HepG2 (cell line): ENCODE measurements around the gene TMEM269. TPM values are rescaled to one million over a fixed set of nuclear protein-coding genes. Genes with fewer than 3 reads are reported as not detected.

Source experiments
- ATAC-seq: fragments of 200-7000 bp; cut with Tn5 transposase; 3 replicates; pipeline ENCODE4 v1.9.1; 2020; ENCODE audit warnings: mild to moderate bottlenecking, moderate library complexity
- BruUV-seq: library from RNA; stranded (reverse); fragments of 400-500 nt; replicated peaks from 2 replicates; lab custom pipeline; 2021; lab: Mats Ljungman, UMichigan
- CTCF ChIA-PET: fragments of 300-600 bp; formaldehyde crosslinking; extraction: SDS; loops from one replicate; lab custom pipeline; 2021; ENCODE audit warnings: low total read pairs, inconsistent platforms, low intra/inter-chr PET ratio; lab: Yijun Ruan, JAX
- POLR2A ChIA-PET: fragments of 350-600 bp; sonication (Branson Sonifier 250); formaldehyde crosslinking; loops from one replicate; lab custom pipeline; 2020; ENCODE audit warnings: antibody characterized with exemption, inconsistent platforms; lab: Yijun Ruan, JAX
- DNase-seq: peaks from one replicate; pipeline ENCODE4 v3.0.0-alpha.2; 2015; ENCODE audit warnings: low spot score
- FAIRE-seq: peaks from 3 replicates; lab custom pipeline; 2011; peaks lifted over from hg19 to GRCh38; lab: Jason Lieb, UNC
- H2AFZ ChIP-seq: one replicate; pipeline ENCODE4 v1.6.1; 2011; ENCODE audit warnings: low read length, inconsistent platforms
- H3K27ac ChIP-seq: fragments of 300-600 bp; 3 replicates; pipeline ENCODE4 v1.8.0; 2011; ENCODE audit warnings: mixed run types, mild to moderate bottlenecking, mixed read lengths, low read length, inconsistent platforms; ENCODE audit not compliant: insufficient read depth; ENCODE audit errors: extremely low read length
- H3K27me3 ChIP-seq, 2 experiments: fragments of 200-600 bp in 1 of 2; 2 replicates in 1 of 2; 3 replicates in 1 of 2; pipeline versions ENCODE4 v1.6.0 to v1.8.0; 2011; ENCODE audit warnings: low read length in 2 of 2, mild to moderate bottlenecking in 2 of 2, moderate library complexity in 2 of 2, inconsistent platforms in 1 of 2; ENCODE audit not compliant: insufficient read depth in 2 of 2, control insufficient read depth in 1 of 2
- H3K36me3 ChIP-seq, 2 experiments: fragments of 200-600 bp in 1 of 2; replicated peaks in 1 of 2; 2 replicates in 1 of 2; 3 replicates in 1 of 2; pipeline versions ENCODE4 v1.5.1 to v1.8.0; 2011; ENCODE audit warnings: low read length in 2 of 2, inconsistent platforms in 1 of 2; ENCODE audit not compliant: insufficient read depth in 2 of 2, control insufficient read depth in 1 of 2
- H3K4me1 ChIP-seq: 2 replicates; pipeline ENCODE4 v1.5.1; 2012; ENCODE audit warnings: low read length, inconsistent platforms; ENCODE audit not compliant: insufficient read depth
- H3K4me2 ChIP-seq: 2 replicates; pipeline ENCODE4 v1.6.0; 2011; ENCODE audit warnings: low read depth, low read length, inconsistent platforms
- H3K4me3 ChIP-seq, 3 experiments: fragments of 200-600 bp in 1 of 3; sonication (generic), shearing (Covaris generic) in 1 of 3; replicated peaks in 1 of 3; 2 replicates each; pipeline ENCODE4 v1.5.1; 2011 to 2016; ENCODE audit warnings: low read length in 3 of 3, inconsistent platforms in 2 of 3, low read depth in 2 of 3, mild to moderate bottlenecking in 2 of 3, control low read depth in 1 of 3, mixed read lengths in 1 of 3; ENCODE audit not compliant: insufficient read depth in 1 of 3
- H3K79me2 ChIP-seq: one replicate; pipeline ENCODE4 v1.6.1; 2011; ENCODE audit warnings: low read length, inconsistent platforms; ENCODE audit not compliant: insufficient read depth
- H3K9ac ChIP-seq: 2 replicates; pipeline ENCODE4 v1.6.0; 2011; ENCODE audit warnings: mild to moderate bottlenecking, low read depth, low read length, inconsistent platforms; ENCODE audit not compliant: insufficient read depth
- H3K9me3 ChIP-seq: 2 replicates; pipeline ENCODE4 v1.5.1; 2012; ENCODE audit warnings: mild to moderate bottlenecking, low read length
- H4K20me1 ChIP-seq: 2 replicates; pipeline ENCODE4 v1.6.0; 2011; ENCODE audit warnings: inconsistent platforms, mild to moderate bottlenecking, low read length, moderate library complexity; ENCODE audit not compliant: insufficient read depth
- ARNT ChIP-seq: fragments of 450-650 bp; IDR thresholded peaks from 2 replicates; pipeline ENCODE4 v1.6.1; 2017
- ASH2L ChIP-seq: fragments of 300-600, 200-600 bp; sonication (generic); IDR thresholded peaks from 2 replicates; pipeline ENCODE4 v1.7.0; 2017; ENCODE audit warnings: low read depth, mild to moderate bottlenecking, moderate library complexity, mixed read lengths, low read length; ENCODE audit not compliant: insufficient read length
- BRD4 ChIP-seq: sonication (generic); formaldehyde crosslinking; IDR thresholded peaks from 2 replicates; pipeline ENCODE4 v1.4.0; 2020; ENCODE audit warnings: missing genetic modification reagents
- HOXA3 ChIP-seq: sonication (generic); formaldehyde crosslinking; IDR thresholded peaks from 2 replicates; pipeline ENCODE4 v1.5.0; 2020; ENCODE audit warnings: missing genetic modification reagents
- KLF12 ChIP-seq: sonication (generic); formaldehyde crosslinking; IDR thresholded peaks from 2 replicates; pipeline ENCODE4 v1.4.0; 2020; ENCODE audit warnings: missing genetic modification reagents, borderline replicate concordance
- MLLT10 ChIP-seq: sonication (generic); formaldehyde crosslinking; IDR thresholded peaks from 2 replicates; pipeline ENCODE4 v1.4.0; 2020; ENCODE audit warnings: missing genetic modification reagents
- ZFAT ChIP-seq: sonication (generic); formaldehyde crosslinking; conservative IDR thresholded peaks from 2 replicates; pipeline ENCODE4 v1.8.1; 2023; ENCODE audit warnings: missing genetic modification reagents, inconsistent platforms
- ZFP36 ChIP-seq: fragments of 150-350 bp; IDR thresholded peaks from 2 replicates; pipeline ENCODE4 v1.6.1; 2018; ENCODE audit warnings: borderline replicate concordance, low read length, low read depth; ENCODE audit not compliant: partially characterized antibody
- ZMYM4 ChIP-seq: sonication (generic); formaldehyde crosslinking; IDR thresholded peaks from 2 replicates; pipeline ENCODE4 v1.8.1; 2023; ENCODE audit warnings: mild to moderate bottlenecking, missing genetic modification reagents
- ZNF18 ChIP-seq: sonication (generic); formaldehyde crosslinking; IDR thresholded peaks from 2 replicates; pipeline ENCODE4 v1.8.0; 2022; ENCODE audit warnings: mild to moderate bottlenecking, missing genetic modification reagents; ENCODE audit not compliant: insufficient replicate concordance
- ZNF331 ChIP-seq: sonication (generic); formaldehyde crosslinking; IDR thresholded peaks from 2 replicates; pipeline ENCODE4 v1.4.0; 2020; ENCODE audit warnings: missing genetic modification reagents
- ZNF557 ChIP-seq: sonication (generic); formaldehyde crosslinking; IDR thresholded peaks from 2 replicates; pipeline ENCODE4 v1.4.0; 2020; ENCODE audit warnings: missing genetic modification reagents
- ZNF605 ChIP-seq: sonication (generic); formaldehyde crosslinking; IDR thresholded peaks from 2 replicates; pipeline ENCODE4 v1.8.0; 2022; ENCODE audit warnings: mild to moderate bottlenecking, missing genetic modification reagents
- ZNF674 ChIP-seq: sonication (generic); formaldehyde crosslinking; IDR thresholded peaks from 2 replicates; pipeline ENCODE4 v1.5.0; 2020; ENCODE audit warnings: low read depth, mild to moderate bottlenecking, missing genetic modification reagents
- ZNF710 ChIP-seq: sonication (generic); formaldehyde crosslinking; IDR thresholded peaks from 2 replicates; pipeline ENCODE4 v1.5.0; 2020; ENCODE audit warnings: mild to moderate bottlenecking, missing genetic modification reagents, borderline replicate concordance
- ZNF788 ChIP-seq: sonication (generic); formaldehyde crosslinking; IDR thresholded peaks from 2 replicates; pipeline ENCODE4 v1.5.0; 2020; ENCODE audit warnings: mild to moderate bottlenecking, missing genetic modification reagents, borderline replicate concordance
- ZSCAN31 ChIP-seq: sonication (generic); formaldehyde crosslinking; IDR thresholded peaks from 2 replicates; pipeline ENCODE4 v1.5.0; 2020; ENCODE audit warnings: low read depth, mild to moderate bottlenecking, missing genetic modification reagents
- ZSCAN5A ChIP-seq: sonication (generic); formaldehyde crosslinking; IDR thresholded peaks from 2 replicates; pipeline ENCODE4 v1.8.0; 2022; ENCODE audit warnings: mild to moderate bottlenecking, missing genetic modification reagents, borderline replicate concordance
- WGBS: methylation state at CpG from one replicate; pipeline ENCODE4 v1.1.6; 2017; ENCODE audit warnings: low lambda C conversion rate; 5-methylcytosine and 5-hydroxymethylcytosine counted together
- in situ Hi-C: cut with HindIII; loops from 2 replicates; pipeline ENCODE4 v1.10.0; 2017; ENCODE audit warnings: low pct_unique_long_range_greater_than_20kb; ENCODE audit not compliant: extremely low pct_ligation_motif_present
- intact Hi-C: fragments of 100-400 bp; cut with micrococcal nuclease; formaldehyde crosslinking; loops from one replicate; pipeline ENCODE4 v1.10.0; 2022; ENCODE audit not compliant: unreplicated experiment
- polyA plus RNA-seq, 8 experiments: library from polyadenylated mRNA; depleted of rRNA in 3 of 8; stranded (reverse) in 7 of 8; unstranded in 1 of 8; fragments of >200 nt; fragmentation: Illumina TruSeq in 4 of 8; extraction: Trizol in 4 of 8; gene quantifications; 2 replicates each; pipeline versions ENCODE4 v1.2.1 to v1.2.3, GENCODE V29; 2011 to 2016; ENCODE audit warnings: low read depth in 4 of 8, missing spikeins in 1 of 8, mixed read lengths in 1 of 8; ENCODE audit not compliant: insufficient read depth in 1 of 8
- total RNA-seq, 5 experiments: library from RNA; depleted of rRNA; stranded (reverse); fragments of >200 nt; fragmentation: Illumina TruSeq; extraction: Trizol; gene quantifications; 2 replicates each; pipeline ENCODE4 v1.2.3, GENCODE V29; 2016; ENCODE audit warnings: low read depth in 1 of 5

Gene TMEM269
- total and polyA plus RNA-seq, 2 of the 13 experiments (the other 11 are each of a cell fraction or from before 2014, with no cell fraction given), result 0.15 to 0.21 TPM

GRCh38 chr1:42816585-42817439 is 32.0 kb downstream of the TMEM269 start, which contains the start of the genes ERMAP and SVBP:
Gene ERMAP (plus strand): TSS chr1:42817122. CDS start chr1:42830449, 13,327 bp downstream.
Gene SVBP (minus strand): TSS chr1:42817397. CDS start chr1:42816544, 853 bp downstream.
- Histone ChIP-seq H3K36me3 (peaks cover 0 to 1% of the 10 kb centered on the region in 2 experiments; a peak in 1 of 5 replicates), H3K4me2 (peak within 1 kb of the TSS; percentile 90), H3K9ac (peak within 1 kb of the TSS; percentile 93), H3K27me3 (no peaks in the 10 kb centered on the region; a peak in 1 of 5 replicates), H3K9me3 (no peaks in the 10 kb centered on the region), H3K4me1 (peaks cover 34% of the 10 kb centered on the region), H3K79me2 (peaks cover 7% of the 10 kb centered on the region), H4K20me1 (no peaks in the 10 kb centered on the region), H3K27ac (peak within 1 kb of the TSS; percentile 100), H2AFZ (peak within 1 kb of the TSS; percentile 94), H3K4me3 (peak within 1 kb of the TSS; percentile 73 to 87 (median 84))
- WGBS, result 1% methylated on average over 10 of the region's 66 CpGs
- ChIA-PET CTCF (no interaction called here), POLR2A (interaction anchor here (0.7 to 3.1 kb wide), 6 partner anchors 8 to 257 kb away, joined by 3 to 37 read pairs (median 4); partner anchors contain the start of genes C1orf50, P3H1 and ZNF691)
- FAIRE-seq (no peak), ATAC-seq (peak; percentile 94), DNase-seq (peak; percentile 73)
- BruUV-seq, result no TSS peak
- intact Hi-C loops, result loop anchor here (5.0 kb wide), 1 partner anchor 50 kb away; the partner anchor contains the start of genes C1orf50 and P3H1
- in situ Hi-C loops, result no loop called here
- TF ChIP-seq ZNF331 (0 out of 2 replicates have a peak, but pooled peaks have one; percentile 5), ARNT (no peak), ZNF788 (CRISPR knock-in tag) (0 out of 2 replicates have a peak, but pooled peaks have one; percentile 63), ASH2L (peak; percentile 65), HOXA3 (CRISPR knock-in tag) (peak; percentile 70; the same call in 1 of the 2 replicates), MLLT10 (no peak), BRD4 (CRISPR knock-in tag) (no peak; the same call in 1 of the 2 replicates), ZSCAN31 (CRISPR knock-in tag) (peak; percentile 32; the same call in 1 of the 2 replicates), ZMYM4 (peak; percentile 61; the same call in 1 of the 2 replicates), ZFP36 (no peak), ZNF18 (CRISPR knock-in tag) (peak; percentile 24), KLF12 (CRISPR knock-in tag) (peak; percentile 78; the same call in 1 of the 2 replicates), ZNF674 (CRISPR knock-in tag) (no peak), ZNF710 (CRISPR knock-in tag) (no peak), ZNF557 (0 out of 2 replicates have a peak, but pooled peaks have one; percentile 22), ZNF605 (no peak), ZFAT (CRISPR knock-in tag) (no peak), ZSCAN5A (CRISPR knock-in tag) (no peak)
